ENCODE data around the gene LIMCH1. TPM values are rescaled to one million over a fixed set of nuclear protein-coding genes. Genes with fewer than 3 reads are reported as not detected.
"Not testable (repeated sequence)": the region's sequence is repeated elsewhere in the genome, so short reads cannot be mapped to it uniquely, and the experiment has no call there.

LIMCH1 gene
- total and polyA plus RNA-seq, 2 of the 8 experiments (the other 6 are each of a cell fraction or from before 2014, with no cell fraction given): 2.7 to 3.0 TPM

DNA sequence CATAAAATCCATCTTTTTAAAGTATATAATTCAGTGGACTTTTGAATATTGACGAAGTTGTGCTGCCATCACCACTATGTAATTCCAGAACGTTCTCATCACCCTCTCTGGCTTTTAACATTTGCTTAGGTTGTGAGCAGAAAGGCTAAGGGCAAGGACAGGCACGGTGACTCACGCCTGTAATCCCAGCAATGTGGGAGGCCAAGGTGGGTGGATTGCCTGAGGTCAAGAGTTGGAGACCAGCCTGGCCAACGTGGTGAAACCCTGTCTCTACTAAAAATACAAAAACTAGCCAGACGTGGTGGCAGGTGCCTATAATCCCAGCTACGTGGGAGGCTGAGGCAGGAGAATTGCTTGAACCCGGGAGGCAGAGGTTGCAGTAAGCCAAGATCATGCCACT lies 199.5 kb downstream of the LIMCH1 start:
- H3K4me1 ChIP-seq (replicated peaks in 1 of 4; ENCODE audit: control insufficient read depth in 3 of 4, insufficient read depth in 4 of 4, low read length in 3 of 4); FAIRE-seq; H3K4ac ChIP-seq (replicated peaks; ENCODE audit: insufficient read length, low read depth, low read length); H4K8ac ChIP-seq (ENCODE audit: extremely low read depth, insufficient read depth, low read length); H3K79me2 ChIP-seq (ENCODE audit: control insufficient read depth in 1 of 2, insufficient read depth in 2 of 2, low read length in 2 of 2); H2BK120ac ChIP-seq (replicated peaks; ENCODE audit: low read depth, low read length); H2BK5ac ChIP-seq (ENCODE audit: low read depth, low read length); H4K91ac ChIP-seq (replicated peaks; ENCODE audit: insufficient read length, low read length); H3K27ac ChIP-seq (ENCODE audit: low read depth, low read length); DNase-seq (ENCODE audit: low read depth in 1 of 2, low spot score in 2 of 2); H3K14ac ChIP-seq (ENCODE audit: insufficient read length); H2AFZ ChIP-seq (ENCODE audit: low read length); H2BK15ac ChIP-seq (ENCODE audit: low read length); H3K9ac ChIP-seq (replicated peaks in 1 of 4; ENCODE audit: extremely low read depth in 1 of 4, low read depth in 3 of 4, low read length in 3 of 4); H3K23me2 ChIP-seq (ENCODE audit: low read depth, low read length); H3K36me3 ChIP-seq (ENCODE audit: control insufficient read depth in 2 of 4, insufficient read depth in 4 of 4, low read length in 3 of 4); H3K18ac ChIP-seq (ENCODE audit: extremely low read depth, low read length); H3K23ac ChIP-seq (ENCODE audit: insufficient read length); H2AK5ac ChIP-seq (ENCODE audit: low read depth, low read length); H3K9me3 ChIP-seq (ENCODE audit: insufficient read depth in 2 of 2, low read depth in 1 of 2, low read length in 1 of 2); H3K79me1 ChIP-seq (ENCODE audit: low read depth, low read length); H3K56ac ChIP-seq (replicated peaks; ENCODE audit: insufficient read length, low read depth, low read length); H3K4me3 ChIP-seq (ENCODE audit: extremely low read depth in 1 of 4, insufficient read depth in 2 of 4, low read depth in 3 of 4, low read length in 4 of 4); H2BK12ac ChIP-seq (ENCODE audit: low read depth, low read length); H3K4me2 ChIP-seq (ENCODE audit: insufficient read depth in 1 of 2, low read depth in 2 of 2, low read length in 2 of 2); H4K20me1 ChIP-seq (replicated peaks in 1 of 2; ENCODE audit: control insufficient read depth in 1 of 2, insufficient read depth in 2 of 2, low read length in 2 of 2); H4K5ac ChIP-seq (ENCODE audit: insufficient read length, low read depth, low read length); POLR2A ChIA-PET (ENCODE audit: partially characterized antibody); H2BK20ac ChIP-seq (ENCODE audit: low read length): not testable (repeated sequence)
- WGBS, 2 experiments (ENCODE audit: extremely low coverage in 1 of 2, insufficient coverage in 1 of 2, insufficient read length in 1 of 2, insufficient replicate concordance in 2 of 2, low coverage in 1 of 2, low lambda C conversion rate in 2 of 2, missing lambda C conversion rate in 1 of 2): 58% methylated on average over 8 of the region's 8 CpGs; no CpG with 5 or more reads in 1 of the 2 experiments
- peaks cover 4 to 30% (median 22%) of the 10 kb centered on the region in 4 experiments for H3K27me3 ChIP-seq (replicated peaks in 1 of 4; ENCODE audit: control insufficient read depth in 3 of 4, extremely low read depth in 1 of 4, insufficient read depth in 3 of 4, low read length in 3 of 4)
- CTCF ChIA-PET (ENCODE audit: partially characterized antibody): interaction anchor here (1.0 to 2.5 kb wide), 5 partner anchors 10 to 77 kb away, joined by 3 to 14 read pairs (median 4); no protein-coding TSS in a partner anchor
